ENCODE data around the gene HOMEZ.
"Not testable (repeated sequence)": the region's sequence is repeated elsewhere in the genome, so short reads cannot be mapped to it uniquely, and the experiment has no call there.

Gene HOMEZ

DNA sequence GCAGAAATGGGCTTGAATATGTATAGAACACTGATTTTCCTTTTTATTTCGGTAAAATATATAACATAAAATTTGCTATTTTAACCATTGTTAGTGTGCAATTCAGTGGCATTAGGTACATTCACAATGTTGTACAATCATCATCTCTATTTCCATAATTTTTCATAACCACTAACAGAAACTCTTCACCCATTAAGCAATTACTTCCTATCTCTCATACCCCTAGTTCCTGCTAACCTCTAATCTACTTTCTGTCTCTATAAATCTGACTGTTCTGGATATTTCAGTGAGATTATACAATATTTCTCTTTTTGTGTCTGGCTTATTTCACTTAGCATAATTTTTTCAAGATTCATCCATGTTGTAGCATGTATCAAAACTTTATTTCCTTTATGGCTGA lies 57.1 kb downstream of the HOMEZ start:
- Histone ChIP-seq H3K9me2 (replicated peaks; ENCODE audit: control insufficient read depth, low read length) (no peaks in the 10 kb centered on the region), H3K36me3 (ENCODE audit: control insufficient read depth, low read length) (no peaks in the 10 kb centered on the region), H3K79me2 (ENCODE audit: control insufficient read depth, low read length) (no peaks in the 10 kb centered on the region), H3K4me2 (ENCODE audit: low read length) (no peak overlapping the region), H3K27me3 (ENCODE audit: control insufficient read depth, low read length) (no peaks in the 10 kb centered on the region), H3K27ac (ENCODE audit: low read depth, low read length) (no peak overlapping the region), H4K20me1 (ENCODE audit: control insufficient read depth, insufficient read depth, low read depth, low read length) (no peaks in the 10 kb centered on the region), H3K4me3 (ENCODE audit: low read length) (no peak overlapping the region), H3K9me3 (ENCODE audit: control insufficient read depth, insufficient read depth, low read length) (no peaks in the 10 kb centered on the region), H3K4me1 (ENCODE audit: control insufficient read depth, low read length) (peaks cover 7% of the 10 kb centered on the region), H3F3A (ENCODE audit: control insufficient read depth, insufficient read depth) (no peaks in the 10 kb centered on the region)
- TF ChIP-seq EZH2phosphoT487 (IDR thresholded peaks at IDR 0.05; ENCODE audit: borderline replicate concordance, low read length): no peak
- no peak for TF ChIP-seq CTCF (IDR thresholded peaks at IDR 0.05; ENCODE audit: low read depth, low read length, poor library complexity, severe bottlenecking)

GRCh38 chr14:23227566-23227965 lies 58.4 kb downstream of the HOMEZ start:
- Histone ChIP-seq H3K9me3 (ENCODE audit: control insufficient read depth, insufficient read depth, low read length) (no peaks in the 10 kb centered on the region), H3F3A (ENCODE audit: control insufficient read depth, insufficient read depth) (no peaks in the 10 kb centered on the region), H3K79me2 (ENCODE audit: control insufficient read depth, low read length) (no peaks in the 10 kb centered on the region), H3K27me3 (ENCODE audit: control insufficient read depth, low read length) (no peaks in the 10 kb centered on the region), H3K4me2 (ENCODE audit: low read length) (no peak overlapping the region), H3K4me1 (ENCODE audit: control insufficient read depth, low read length) (peaks cover 7% of the 10 kb centered on the region), H3K9me2 (replicated peaks; ENCODE audit: control insufficient read depth, low read length) (no peaks in the 10 kb centered on the region), H3K27ac (ENCODE audit: low read depth, low read length) (no peak overlapping the region), H3K36me3 (ENCODE audit: control insufficient read depth, low read length) (no peaks in the 10 kb centered on the region), H3K4me3 (ENCODE audit: low read length) (no peak overlapping the region), H4K20me1 (ENCODE audit: control insufficient read depth, insufficient read depth, low read depth, low read length) (no peaks in the 10 kb centered on the region)
- no peak for TF ChIP-seq CTCF (IDR thresholded peaks at IDR 0.05; ENCODE audit: low read depth, low read length, poor library complexity, severe bottlenecking)
- TF ChIP-seq EZH2phosphoT487 (IDR thresholded peaks at IDR 0.05; ENCODE audit: borderline replicate concordance, low read length): no peak

GRCh38 chr14:23224958-23225357 lies 61.0 kb downstream of the HOMEZ start:
- H3K27ac ChIP-seq (ENCODE audit: low read depth, low read length); H4K20me1 ChIP-seq (ENCODE audit: control insufficient read depth, insufficient read depth, low read depth, low read length); H3K4me3 ChIP-seq (ENCODE audit: low read length); H3K9me3 ChIP-seq (ENCODE audit: control insufficient read depth, insufficient read depth, low read length); H3K4me2 ChIP-seq (ENCODE audit: low read length); H3K36me3 ChIP-seq (ENCODE audit: control insufficient read depth, low read length); H3K27me3 ChIP-seq (ENCODE audit: control insufficient read depth, low read length); H3F3A ChIP-seq (ENCODE audit: control insufficient read depth, insufficient read depth); H3K4me1 ChIP-seq (ENCODE audit: control insufficient read depth, low read length); H3K9me2 ChIP-seq (replicated peaks; ENCODE audit: control insufficient read depth, low read length); H3K79me2 ChIP-seq (ENCODE audit: control insufficient read depth, low read length): not testable (repeated sequence)
